ENCODE measurements around the gene CYSLTR2.

CYSLTR2 gene, protein sequence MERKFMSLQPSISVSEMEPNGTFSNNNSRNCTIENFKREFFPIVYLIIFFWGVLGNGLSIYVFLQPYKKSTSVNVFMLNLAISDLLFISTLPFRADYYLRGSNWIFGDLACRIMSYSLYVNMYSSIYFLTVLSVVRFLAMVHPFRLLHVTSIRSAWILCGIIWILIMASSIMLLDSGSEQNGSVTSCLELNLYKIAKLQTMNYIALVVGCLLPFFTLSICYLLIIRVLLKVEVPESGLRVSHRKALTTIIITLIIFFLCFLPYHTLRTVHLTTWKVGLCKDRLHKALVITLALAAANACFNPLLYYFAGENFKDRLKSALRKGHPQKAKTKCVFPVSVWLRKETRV

DNA sequence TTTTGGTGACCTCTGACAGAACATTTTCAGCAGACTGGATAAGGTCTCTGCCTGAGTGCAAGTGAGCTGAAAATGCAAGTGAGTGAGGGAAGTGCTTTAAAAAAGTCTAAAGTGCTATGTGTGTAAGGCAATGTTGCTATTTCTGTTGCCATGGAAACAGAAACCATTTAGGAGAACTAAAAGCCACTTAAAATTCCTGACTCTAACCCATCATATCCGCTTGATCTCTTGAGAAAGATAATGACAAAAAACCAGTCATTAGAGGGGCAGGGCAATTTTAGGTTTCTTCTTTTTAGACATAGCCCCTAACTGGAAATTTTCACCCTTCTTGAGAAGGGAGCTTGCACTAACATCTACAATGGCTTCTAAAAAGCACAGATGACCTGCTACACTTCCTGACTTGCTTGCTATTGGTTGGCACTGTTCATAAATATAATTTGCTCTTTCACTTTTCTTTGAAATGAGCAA, at the start of gene CYSLTR2:
TSS of gene CYSLTR2 (plus strand) at position 458 of the 468 bp plus-strand sequence. CDS start 52,889 bp downstream, outside the sequence.
- TF ChIP-seq, protein P1, sequence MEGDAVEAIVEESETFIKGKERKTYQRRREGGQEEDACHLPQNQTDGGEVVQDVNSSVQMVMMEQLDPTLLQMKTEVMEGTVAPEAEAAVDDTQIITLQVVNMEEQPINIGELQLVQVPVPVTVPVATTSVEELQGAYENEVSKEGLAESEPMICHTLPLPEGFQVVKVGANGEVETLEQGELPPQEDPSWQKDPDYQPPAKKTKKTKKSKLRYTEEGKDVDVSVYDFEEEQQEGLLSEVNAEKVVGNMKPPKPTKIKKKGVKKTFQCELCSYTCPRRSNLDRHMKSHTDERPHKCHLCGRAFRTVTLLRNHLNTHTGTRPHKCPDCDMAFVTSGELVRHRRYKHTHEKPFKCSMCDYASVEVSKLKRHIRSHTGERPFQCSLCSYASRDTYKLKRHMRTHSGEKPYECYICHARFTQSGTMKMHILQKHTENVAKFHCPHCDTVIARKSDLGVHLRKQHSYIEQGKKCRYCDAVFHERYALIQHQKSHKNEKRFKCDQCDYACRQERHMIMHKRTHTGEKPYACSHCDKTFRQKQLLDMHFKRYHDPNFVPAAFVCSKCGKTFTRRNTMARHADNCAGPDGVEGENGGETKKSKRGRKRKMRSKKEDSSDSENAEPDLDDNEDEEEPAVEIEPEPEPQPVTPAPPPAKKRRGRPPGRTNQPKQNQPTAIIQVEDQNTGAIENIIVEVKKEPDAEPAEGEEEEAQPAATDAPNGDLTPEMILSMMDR (IDR thresholded peaks at IDR 0.05; ENCODE audit: insufficient read depth, low read depth, low read length, missing control alignments) = no peak
- no peak within 1 kb of the TSS for H3K4me3 ChIP-seq (ENCODE audit: low read depth, low read length)

DNA sequence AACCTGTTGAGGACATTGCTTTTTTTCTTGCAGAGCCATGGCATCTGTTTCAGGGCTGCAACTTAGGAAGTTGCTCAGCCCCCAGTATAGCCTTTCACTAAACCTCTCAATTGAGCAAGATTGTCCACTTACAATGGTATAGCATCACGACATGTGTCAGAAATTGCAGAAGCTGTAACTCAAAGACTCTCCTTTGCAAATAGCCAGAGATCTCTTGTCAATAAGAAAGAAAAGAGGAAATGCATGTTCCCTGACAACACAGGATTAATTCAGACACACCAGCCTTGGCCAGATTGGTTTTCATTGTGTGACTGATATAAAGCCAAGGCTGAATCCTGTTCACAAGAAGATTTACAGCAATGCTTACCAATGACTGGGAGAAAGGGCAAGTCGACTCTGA, 38.7 kb upstream of the CYSLTR2 start:
- H3K4me3 ChIP-seq (ENCODE audit: low read depth, low read length) = no peak overlapping the region
- no peak for DNase-seq (ENCODE audit: low read depth)
- TF ChIP-seq, protein P1 (IDR thresholded peaks at IDR 0.05; ENCODE audit: insufficient read depth, low read depth, low read length, missing control alignments) = no peak

More for the DNA sequence above, at the start of gene CYSLTR2:
- peak; percentile 53 for DNase-seq (ENCODE audit: low read depth)

DNA sequence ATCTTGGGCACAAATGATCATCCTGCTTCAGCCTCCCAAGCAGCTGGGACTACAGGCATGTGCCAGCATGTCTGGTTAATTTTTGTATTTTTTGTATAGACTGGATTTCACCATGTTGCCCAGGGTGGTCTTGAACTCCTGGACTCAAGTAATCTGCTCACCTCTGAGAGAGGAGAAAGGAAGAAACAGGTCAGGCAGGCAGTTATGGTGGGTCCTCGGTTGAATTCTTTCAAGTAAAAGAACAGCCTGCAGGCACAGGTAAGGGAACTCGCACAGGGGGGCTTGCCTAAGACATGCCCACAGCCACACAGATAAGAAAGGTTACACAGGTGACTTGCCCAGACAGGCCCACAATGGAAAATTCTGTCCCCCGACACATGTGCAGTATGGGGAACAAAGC, 34.8 kb upstream of the CYSLTR2 start:
- TF ChIP-seq, protein P1 (IDR thresholded peaks at IDR 0.05; ENCODE audit: insufficient read depth, low read depth, low read length, missing control alignments) = no peak
- no peak overlapping the region for H3K4me3 ChIP-seq (ENCODE audit: low read depth, low read length)
- DNase-seq (ENCODE audit: low read depth) = no peak

DNA sequence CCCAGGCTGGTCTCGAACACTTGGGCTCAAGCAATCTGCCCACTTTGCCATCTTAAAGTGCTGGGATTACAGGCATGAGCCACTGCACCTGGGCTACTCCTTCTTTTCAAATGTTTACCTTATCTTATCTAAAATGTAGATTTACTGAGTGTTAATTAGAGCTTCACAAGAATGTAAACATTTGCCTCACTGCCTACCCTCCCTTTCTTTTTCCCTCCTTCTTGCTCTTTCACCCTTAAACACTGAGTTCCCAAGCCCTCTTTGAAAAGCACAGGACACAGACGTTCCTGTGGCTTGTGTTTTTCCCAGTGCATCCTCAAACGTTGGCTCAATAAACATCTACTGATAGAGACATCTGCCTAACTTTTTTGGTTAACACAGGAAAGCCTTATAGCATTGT, 32.7 kb upstream of the CYSLTR2 start:
- no peak overlapping the region for H3K4me3 ChIP-seq (ENCODE audit: low read depth, low read length)
- no peak for DNase-seq (ENCODE audit: low read depth)
- TF ChIP-seq, protein P1 (IDR thresholded peaks at IDR 0.05; ENCODE audit: insufficient read depth, low read depth, low read length, missing control alignments) = no peak

DNA sequence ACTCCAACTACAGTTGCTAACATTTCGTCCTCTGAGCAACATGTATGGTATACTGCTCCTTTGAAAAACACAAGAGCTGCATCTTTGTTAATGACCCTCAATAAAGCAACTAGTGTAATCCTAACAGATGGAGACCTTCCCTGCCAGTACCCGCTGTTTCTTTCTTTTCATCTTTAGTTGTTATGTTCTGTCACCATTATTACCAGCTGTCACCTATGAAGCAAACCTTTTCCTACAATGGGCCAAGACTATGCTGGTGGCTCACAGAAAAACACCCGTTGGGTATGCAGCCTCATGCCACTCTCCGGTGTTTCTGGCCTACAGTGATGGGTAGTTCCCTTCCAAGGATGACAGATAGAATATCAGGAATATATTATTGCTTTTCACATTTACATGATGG, 29.7 kb upstream of the CYSLTR2 start:
- no peak for DNase-seq (ENCODE audit: low read depth)
- TF ChIP-seq, protein P1 (IDR thresholded peaks at IDR 0.05; ENCODE audit: insufficient read depth, low read depth, low read length, missing control alignments) = no peak
- no peak overlapping the region for H3K4me3 ChIP-seq (ENCODE audit: low read depth, low read length)

DNA sequence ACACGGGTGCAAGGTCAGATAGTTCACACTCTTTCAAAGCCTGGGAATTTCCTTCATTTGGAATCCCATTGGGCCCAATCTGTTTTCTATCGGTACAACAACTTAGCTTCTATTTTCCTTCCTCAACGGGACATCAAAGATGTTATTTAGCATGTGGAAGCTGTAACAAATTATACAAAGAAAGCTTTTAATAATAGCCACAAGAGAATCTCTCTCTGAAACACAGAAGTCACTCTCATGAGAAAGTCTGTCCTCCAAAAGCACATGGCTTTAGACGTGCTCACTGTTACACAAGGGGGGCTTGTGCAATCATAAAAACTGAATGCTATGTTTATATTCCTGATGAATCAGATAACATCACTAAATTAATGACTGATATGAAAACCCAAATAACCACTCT, 28.9 kb upstream of the CYSLTR2 start:
- no peak for DNase-seq (ENCODE audit: low read depth)
- H3K4me3 ChIP-seq (ENCODE audit: low read depth, low read length) = no peak overlapping the region
- TF ChIP-seq, protein P1 (IDR thresholded peaks at IDR 0.05; ENCODE audit: insufficient read depth, low read depth, low read length, missing control alignments) = no peak

Measured in GM12865 (cell line).